ENCODE results near the gene ANKRD35. TPM values are rescaled to one million over a fixed set of nuclear protein-coding genes. Genes with fewer than 3 reads are reported as not detected.

ANKRD35 gene
- total RNA-seq, 1 experiment from 2014 or later: 0.12 TPM

Other genes with a start within 250 kb of the ANKRD35 start
- 5.3 and 6.1 TPM in 2 replicates for gene PDZK1, start 178.5 kb downstream of the ANKRD35 start, total RNA-seq (2014; rRNA removed; shearing (Covaris generic))
- not detected in 2 replicates for gene CD160, start 166.4 kb downstream of the ANKRD35 start, total RNA-seq (2014; rRNA removed; shearing (Covaris generic))
- gene RNF115, start 61.8 kb downstream of the ANKRD35 start, total RNA-seq (2014; rRNA removed; shearing (Covaris generic)): 9.6 and 10.2 TPM in 2 replicates
- gene POLR3C, start 61.7 kb downstream of the ANKRD35 start, total RNA-seq (2014; rRNA removed; shearing (Covaris generic)): 33.9 and 37.2 TPM in 2 replicates
- gene NUDT17, start 40.2 kb downstream of the ANKRD35 start, total RNA-seq (2014; rRNA removed; shearing (Covaris generic)): 4.3 and 5.7 TPM in 2 replicates
- gene PIAS3, start 26.8 kb downstream of the ANKRD35 start, total RNA-seq (2014; rRNA removed; shearing (Covaris generic)): 13.3 and 16.3 TPM in 2 replicates
- gene ITGA10, start 24.2 kb upstream of the ANKRD35 start, total RNA-seq (2014; rRNA removed; shearing (Covaris generic)): 0.78 and 1.6 TPM in 2 replicates
- gene PEX11B, start 32.9 kb upstream of the ANKRD35 start, total RNA-seq (2014; rRNA removed; shearing (Covaris generic)): 20.1 and 22.8 TPM in 2 replicates
- 173 and 182 TPM in 2 replicates for gene RBM8A, start 41.6 kb upstream of the ANKRD35 start, total RNA-seq (2014; rRNA removed; shearing (Covaris generic))
- gene LIX1L, start 72.2 kb upstream of the ANKRD35 start, total RNA-seq (2014; rRNA removed; shearing (Covaris generic)): 29.7 and 31.3 TPM in 2 replicates
- gene ANKRD34A, start 78.7 kb upstream of the ANKRD35 start, total RNA-seq (2014; rRNA removed; shearing (Covaris generic)): 1.3 and 2.0 TPM in 2 replicates
- gene POLR3GL, start 78.8 kb upstream of the ANKRD35 start, total RNA-seq (2014; rRNA removed; shearing (Covaris generic)): 16.5 and 17.1 TPM in 2 replicates
- 18.0 and 21.3 TPM in 2 replicates for gene TXNIP, start 110.7 kb upstream of the ANKRD35 start, total RNA-seq (2014; rRNA removed; shearing (Covaris generic))
- 0.12 TPM in 1 of 2 replicates, not detected in the other for gene HJV, start 135.9 kb upstream of the ANKRD35 start, total RNA-seq (2014; rRNA removed; shearing (Covaris generic))

Data from RPMI7951 (cell line).